NCI-H460 (cell line): ENCODE results near the gene ZC3HAV1L. TPM values are rescaled to one million over a fixed set of nuclear protein-coding genes. Genes with fewer than 3 reads are reported as not detected.
"Not testable (repeated sequence)": the region's sequence is repeated elsewhere in the genome, so short reads cannot be mapped to it uniquely, and the experiment has no call there.

Experiments used
- DNase-seq: peaks from one replicate; pipeline ENCODE4 v3.0.0-alpha.2; 2016; ENCODE audit warnings: low read depth; ENCODE audit errors: extremely low read depth
- polyA plus RNA-seq: library from polyadenylated mRNA; depleted of rRNA; stranded (reverse); fragments of >200 nt; gene quantifications from 2 replicates; pipeline ENCODE4 v1.2.3, GENCODE V29; 2014; cell fraction: nucleus; rRNA removed
- total RNA-seq: library from RNA; depleted of rRNA; stranded (reverse); fragments of >200 nt; shearing (Covaris generic); gene quantifications from 2 replicates; pipeline ENCODE4 v1.2.3, GENCODE V29; 2014; rRNA removed

ZC3HAV1L gene
- total RNA-seq, result 11.4 and 12.4 TPM in 2 replicates
- 12.0 and 18.9 TPM in 2 replicates for polyA plus RNA-seq

DNA sequence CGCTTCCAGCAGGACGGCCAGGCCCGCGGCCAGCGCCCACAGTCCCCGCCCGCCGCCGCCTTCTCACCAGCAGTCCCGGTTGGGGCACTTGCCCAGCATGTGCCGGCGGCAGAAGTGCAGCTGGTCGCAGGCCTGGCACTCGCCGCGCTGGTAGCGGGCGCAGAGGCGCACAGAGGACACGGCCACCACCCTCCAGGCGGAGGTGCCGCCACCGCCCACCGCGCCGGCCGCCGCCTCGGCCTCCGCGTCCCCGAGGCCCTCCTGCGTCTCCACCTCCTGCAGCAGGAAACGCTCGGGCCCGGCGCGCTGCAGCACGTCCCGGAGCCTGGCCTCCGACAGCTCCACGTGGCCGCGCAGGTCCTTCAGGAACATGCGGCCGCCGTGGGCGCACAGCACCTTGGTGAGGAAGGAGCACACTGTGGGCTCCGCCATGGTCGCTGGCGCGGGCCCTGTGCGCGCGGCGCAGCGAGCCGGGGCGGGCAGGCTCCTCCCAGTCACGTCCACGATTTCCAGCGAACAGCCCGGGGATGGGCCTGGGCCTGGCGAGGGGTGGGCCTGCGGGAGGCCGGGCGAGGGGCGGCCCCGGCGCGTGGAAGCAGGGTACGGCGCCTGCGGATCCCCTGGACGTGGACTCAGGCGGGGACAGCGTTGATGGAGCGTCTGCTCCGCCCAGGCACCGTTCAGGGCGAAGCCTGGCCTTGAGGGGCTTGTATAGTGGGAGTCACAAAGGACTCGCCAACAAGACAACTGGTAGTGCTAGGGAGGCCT, at the start of gene ZC3HAV1L:
TSS of gene ZC3HAV1L (minus strand) at position 457 of the 768 bp plus-strand sequence. CDS start at position 432, 25 bp downstream.
- peak; percentile 52 for DNase-seq

- no peak for DNase-seq
Observed at GRCh38 chr7:139084709-139085108, 48.9 kb upstream of the ZC3HAV1L start.

DNA sequence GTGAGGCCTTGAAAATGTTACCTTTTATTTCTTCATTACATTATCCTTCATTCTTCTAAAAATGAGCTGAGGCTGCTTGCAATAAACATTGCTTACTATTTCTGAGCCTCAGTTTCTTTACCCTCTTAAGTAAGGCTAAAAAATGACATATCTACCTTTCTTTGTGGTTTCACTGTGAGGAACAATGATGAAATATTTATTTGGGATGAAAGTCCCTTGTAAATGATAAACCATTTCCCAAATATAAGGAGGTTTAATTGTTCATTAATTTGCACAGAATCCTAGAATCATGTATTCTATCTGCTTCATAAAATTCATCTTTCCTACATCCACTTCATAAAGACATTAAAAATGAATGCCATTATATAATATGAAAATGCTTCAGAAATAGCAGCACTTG, 45.7 kb upstream of the ZC3HAV1L start:
- DNase-seq, result no peak

DNA sequence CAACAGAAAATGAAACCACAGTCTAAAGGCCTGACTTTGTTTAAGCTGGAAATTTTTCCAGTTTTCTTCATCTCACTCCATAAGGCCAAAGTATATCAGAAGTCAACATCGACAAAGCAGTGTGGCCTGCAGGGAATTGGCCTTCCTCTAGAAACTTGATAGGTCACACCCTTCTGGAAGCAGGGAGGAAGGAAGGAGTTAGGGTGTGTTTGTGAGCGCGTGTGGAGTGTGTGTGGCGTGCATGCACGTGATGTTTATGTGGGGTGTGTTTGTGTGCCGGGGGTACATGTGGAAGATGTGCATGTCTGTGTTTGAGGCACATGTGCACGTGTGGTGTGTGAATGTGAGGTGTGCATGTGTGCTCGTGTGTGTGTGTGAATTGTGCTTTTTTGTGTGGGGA, 45.1 kb upstream of the ZC3HAV1L start:
- DNase-seq, result no peak

DNA sequence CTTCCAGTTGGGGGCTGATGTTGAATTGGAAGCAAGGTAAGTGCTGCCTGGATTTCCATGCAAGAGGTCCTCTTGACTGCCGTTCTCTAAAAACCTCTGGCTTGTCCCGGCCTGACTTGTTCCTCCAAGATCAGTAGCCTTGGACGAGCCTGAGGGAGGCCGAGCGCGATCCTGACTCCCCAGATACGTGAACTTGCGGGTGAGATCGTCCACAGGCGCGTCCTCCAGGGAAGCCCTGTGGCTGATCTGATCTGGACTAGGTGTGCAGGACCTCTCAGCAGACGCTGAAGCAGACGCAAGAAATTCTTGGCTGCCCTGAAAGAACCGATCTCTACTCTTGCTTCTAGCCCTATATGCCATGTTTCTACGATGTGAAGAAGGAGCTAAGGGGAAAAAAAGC, 44.0 kb upstream of the ZC3HAV1L start:
- DNase-seq, result no peak

DNA sequence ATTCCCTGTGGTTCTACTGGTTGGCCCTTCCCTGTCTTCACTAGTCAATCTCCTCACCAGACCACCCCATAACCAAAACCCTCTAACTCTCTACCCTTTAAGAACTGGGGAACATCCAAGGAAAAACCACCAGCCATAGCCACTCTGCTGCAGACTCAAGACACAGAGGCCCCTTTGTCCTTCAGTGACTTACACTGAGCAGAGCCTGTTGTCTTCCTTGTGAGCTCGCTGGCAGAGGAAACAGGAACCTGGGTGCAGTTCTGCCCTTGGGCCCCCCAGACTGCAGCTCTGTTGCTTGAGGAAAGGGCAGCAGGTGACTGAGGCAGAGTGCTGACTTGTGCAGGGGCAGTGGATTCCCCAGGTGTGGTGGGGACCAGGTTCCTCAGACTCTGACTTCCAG, 43.1 kb upstream of the ZC3HAV1L start:
- no peak for DNase-seq

DNA sequence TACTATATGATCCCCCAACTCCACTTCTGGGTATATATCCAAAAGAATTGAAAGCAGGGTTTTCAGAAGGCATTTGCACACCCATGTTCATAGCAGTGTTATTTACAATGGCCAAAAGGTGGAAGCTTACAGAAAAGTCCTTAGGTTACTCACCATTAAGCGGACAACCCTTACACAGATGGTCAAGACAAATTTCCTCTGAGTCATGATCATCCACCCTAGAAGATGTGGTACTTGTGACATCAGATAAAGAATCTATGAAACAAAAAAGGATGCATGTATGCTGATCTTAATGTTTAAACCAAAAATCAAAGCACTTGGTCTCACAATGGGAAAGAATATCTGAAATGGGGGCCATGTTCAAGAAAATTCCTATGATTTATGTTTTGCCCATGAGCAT, 42.6 kb upstream of the ZC3HAV1L start:
- DNase-seq, result no peak

GRCh38 chr7:139077706-139078105, 41.9 kb upstream of the ZC3HAV1L start:
- not testable (repeated sequence) for DNase-seq

DNA sequence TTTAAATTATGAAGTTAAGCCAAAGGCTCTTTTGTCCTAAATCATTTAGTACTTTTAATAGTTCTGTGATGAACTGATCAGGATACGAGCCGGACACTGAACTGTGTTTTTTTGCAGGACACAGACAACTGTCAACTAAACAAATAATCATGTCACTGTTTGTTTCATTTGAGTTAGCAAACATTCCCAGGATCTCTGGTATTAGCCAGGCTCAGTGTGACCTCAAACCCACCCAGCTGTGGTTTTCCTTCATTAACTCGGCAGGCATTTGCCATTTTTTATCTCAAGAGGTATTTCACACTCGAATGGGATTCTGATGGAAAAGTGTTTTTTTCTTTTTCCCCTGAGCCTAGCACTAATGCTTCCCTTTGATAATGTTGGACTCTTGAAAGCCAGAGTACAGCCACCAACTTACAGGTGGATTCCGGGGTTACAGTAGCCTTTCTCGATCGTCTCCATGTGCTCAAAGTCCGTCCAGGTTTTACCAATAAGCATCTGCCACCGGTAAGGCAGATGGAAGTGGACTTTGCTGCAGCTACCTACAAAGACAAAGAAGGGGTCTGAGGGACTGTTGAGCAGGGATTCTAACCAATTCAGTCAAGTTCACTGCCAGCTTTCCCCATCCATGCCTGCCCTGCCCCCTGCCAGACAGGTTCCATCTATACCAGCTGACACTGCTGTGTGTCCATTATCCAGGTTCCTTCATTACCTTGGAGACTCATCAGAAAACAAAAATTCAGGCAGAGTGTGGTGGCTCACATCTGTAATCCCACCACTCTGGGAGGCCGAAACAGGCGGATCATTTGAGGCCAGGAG, 40.2 kb upstream of the ZC3HAV1L start:
- DNase-seq, result peak; percentile 14

GRCh38 chr7:139075031-139075652, 39.3 kb upstream of the ZC3HAV1L start:
- DNase-seq, result peak; percentile 88

DNA sequence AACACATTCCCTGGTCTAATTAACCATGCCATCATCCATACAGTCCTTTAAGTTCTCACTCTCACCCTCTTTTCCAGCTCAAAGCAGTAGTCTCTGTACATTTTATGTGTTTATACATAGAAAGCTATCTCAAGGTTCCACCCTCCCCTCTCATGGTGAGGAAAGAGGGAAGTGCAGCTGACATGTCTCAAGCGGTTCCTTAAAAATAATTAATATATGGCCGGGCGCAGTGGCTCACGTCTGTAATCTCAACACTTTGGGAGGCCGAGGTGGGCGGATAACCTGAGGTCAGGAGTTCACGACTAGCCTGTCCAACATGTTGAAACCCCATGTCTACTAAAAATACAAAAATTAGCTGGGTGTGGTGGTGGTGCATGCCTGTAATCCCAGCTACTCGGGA, 37.0 kb upstream of the ZC3HAV1L start:
- no peak for DNase-seq

GRCh38 chr7:139071680-139072079, 35.8 kb upstream of the ZC3HAV1L start:
- no peak for DNase-seq

DNA sequence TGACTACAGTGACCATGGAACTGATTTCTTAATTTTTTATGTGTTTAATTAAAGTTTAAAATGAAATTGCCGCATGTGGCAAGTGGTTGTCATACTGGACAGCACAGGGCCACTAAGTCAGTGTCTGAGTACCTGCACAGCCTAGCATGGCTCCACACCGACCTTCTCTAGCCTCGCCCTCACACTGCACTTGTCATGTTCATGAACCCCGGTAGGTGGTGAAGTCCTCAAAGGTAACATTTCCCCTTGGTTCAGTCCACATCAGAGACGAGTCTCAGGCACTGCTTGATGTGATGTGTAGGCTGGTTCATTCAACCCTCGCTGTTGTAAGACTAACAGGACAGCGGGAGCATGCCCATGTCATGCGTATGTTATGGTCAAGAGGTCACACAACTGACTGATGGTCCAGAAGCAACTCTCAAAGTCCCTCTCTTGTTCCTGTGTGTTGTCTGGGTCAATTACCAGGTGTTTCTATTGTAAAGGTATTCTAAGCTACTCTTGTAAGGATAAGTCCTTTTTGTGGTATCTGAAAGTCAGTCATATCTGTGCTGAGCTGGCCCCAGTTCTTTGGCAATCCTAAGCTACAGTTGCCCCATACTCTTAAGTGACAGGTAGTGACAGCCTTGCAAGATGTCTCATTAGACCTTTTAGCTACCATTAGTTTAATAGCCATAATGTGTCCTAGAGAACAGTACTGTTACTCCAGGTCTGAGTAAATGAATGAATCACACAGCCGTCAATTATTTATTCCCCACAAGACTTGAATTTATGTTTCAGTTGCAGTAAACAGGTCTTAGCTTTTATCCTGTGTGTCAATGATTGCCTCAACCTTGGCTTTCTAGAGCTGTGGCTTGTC, 32.9 kb upstream of the ZC3HAV1L start:
- no peak for DNase-seq

DNA sequence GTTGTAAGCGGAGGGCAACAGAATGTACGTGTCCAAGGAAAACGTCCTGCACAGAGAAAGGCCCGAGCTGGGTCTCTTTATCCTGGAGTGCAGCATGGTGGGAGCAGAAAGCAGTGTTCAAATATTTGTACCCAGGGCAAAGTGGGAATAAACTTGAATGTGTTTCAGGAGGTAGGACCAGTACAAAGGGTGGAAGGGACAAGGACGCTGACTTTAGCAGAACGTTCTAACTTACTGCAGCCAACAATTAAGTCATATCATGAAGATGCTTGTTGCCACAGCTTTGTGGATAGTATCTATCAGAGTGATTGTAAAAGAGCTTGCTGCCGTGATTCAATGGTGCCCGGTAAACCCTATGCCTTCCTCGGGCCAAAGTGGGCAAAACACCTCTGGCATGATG, 30.5 kb upstream of the ZC3HAV1L start:
- no peak for DNase-seq

- no peak for DNase-seq
Observed at GRCh38 chr7:139065323-139065722, 29.5 kb upstream of the ZC3HAV1L start.

DNA sequence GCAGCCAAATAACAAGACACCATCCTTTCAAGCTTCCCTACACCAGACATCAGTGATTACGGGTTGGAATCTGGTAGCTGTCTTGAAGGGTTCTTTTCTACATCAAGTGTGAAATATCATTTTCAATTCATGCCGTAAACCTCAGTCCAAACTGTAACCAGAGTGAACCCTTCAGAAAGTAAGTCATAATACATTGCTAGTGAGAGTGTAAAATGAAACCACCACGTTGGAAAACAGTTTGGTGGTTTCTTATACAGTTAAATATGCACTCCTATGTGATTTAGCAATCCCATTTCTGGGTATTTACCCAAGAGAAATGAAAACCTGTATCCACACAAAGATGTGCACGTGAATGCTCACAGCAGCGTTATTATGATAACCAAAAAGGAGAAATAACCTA, 25.6 kb upstream of the ZC3HAV1L start:
- DNase-seq, result no peak

GRCh38 chr7:139060695-139061237, 24.9 kb upstream of the ZC3HAV1L start:
- DNase-seq, result no peak

DNA sequence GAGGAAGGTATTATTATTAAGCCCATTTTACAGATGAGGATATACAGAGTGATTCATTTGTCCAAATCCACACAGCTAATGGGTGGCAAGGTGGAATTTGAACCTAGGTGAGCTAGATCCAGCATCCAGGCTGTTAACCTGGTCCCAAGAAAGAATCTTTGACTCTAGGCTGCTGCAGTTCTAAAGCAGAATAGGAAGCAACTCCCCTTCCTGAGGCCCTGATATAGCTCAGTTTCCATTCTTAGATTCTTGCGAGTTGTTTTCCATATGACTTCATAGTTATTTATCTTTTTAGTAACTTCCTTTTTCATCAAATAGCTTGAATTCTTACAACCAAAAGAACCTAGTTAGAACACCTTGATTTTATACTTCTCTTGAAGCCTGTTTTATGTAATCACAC, 24.1 kb upstream of the ZC3HAV1L start:
- DNase-seq, result no peak

- DNase-seq, result no peak
Observed at GRCh38 chr7:139058943-139059342, 23.1 kb upstream of the ZC3HAV1L start.

DNA sequence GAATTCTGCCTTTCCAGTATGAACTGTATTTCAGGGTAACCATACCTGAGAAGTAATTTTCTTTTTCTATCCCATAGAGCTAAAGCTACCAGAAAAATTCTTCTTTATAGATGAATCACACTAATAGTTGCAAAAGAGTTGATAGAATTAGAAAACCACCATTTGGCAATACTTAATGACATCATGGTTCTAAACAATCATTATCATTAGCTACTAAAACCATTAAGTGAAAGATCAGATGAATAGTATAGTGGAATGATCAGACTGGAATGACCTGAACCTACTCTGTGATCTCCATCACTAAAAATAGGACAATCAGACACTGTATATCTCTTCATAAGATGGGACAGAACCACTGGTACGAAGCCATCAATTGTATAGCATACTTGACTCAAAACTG, 19.8 kb upstream of the ZC3HAV1L start:
- no peak for DNase-seq
